Nephron (organoid): ENCODE results near the gene SALL3.

Experiments used
- H3K27ac Mint-ChIP-seq, 3 experiments: 2 replicates each; pipeline ENCODE4 v1.8.0; 2020; ENCODE audit warnings: mixed read lengths in 3 of 3, mild to moderate bottlenecking in 2 of 3, moderate library complexity in 1 of 3
- H3K27me3 Mint-ChIP-seq: 2 replicates; pipeline ENCODE4 v1.8.0; 2021; ENCODE audit warnings: low read depth, mild to moderate bottlenecking, moderate library complexity, mixed read lengths
- H3K36me3 Mint-ChIP-seq: 2 replicates; pipeline ENCODE4 v1.8.0; 2020; ENCODE audit warnings: low read depth, mixed read lengths
- H3K4me1 Mint-ChIP-seq: 2 replicates; pipeline ENCODE4 v1.8.0; 2020; ENCODE audit warnings: mixed read lengths
- H3K4me3 Mint-ChIP-seq, 3 experiments: 2 replicates each; pipeline ENCODE4 v1.8.0; 2020; ENCODE audit warnings: mild to moderate bottlenecking in 3 of 3, mixed read lengths in 3 of 3, moderate library complexity in 2 of 3
- H3K9me3 Mint-ChIP-seq: 2 replicates; pipeline ENCODE4 v1.8.0; 2020; ENCODE audit warnings: mixed read lengths
- CTCF ChIP-seq, 3 experiments: fragments of 200-600 bp; sonication (generic); IDR thresholded peaks; one replicate each; pipeline ENCODE4 v1.5.0; 2021; ENCODE audit warnings: antibody characterized with exemption in 3 of 3; ENCODE audit not compliant: unreplicated experiment in 3 of 3

SALL3 gene

GRCh38 chr18:79013869-79014268 lies 34.3 kb downstream of the SALL3 start:
- Mint-ChIP-seq H3K36me3 (no peaks in the 10 kb centered on the region), H3K27me3 (peaks cover 8% of the 10 kb centered on the region), H3K9me3 (peaks cover 2% of the 10 kb centered on the region), H3K27ac (no peak overlapping the region), H3K4me3 (no peak overlapping the region), H3K4me1 (no peaks in the 10 kb centered on the region)
- TF ChIP-seq CTCF (IDR thresholded peaks at IDR 0.05; ENCODE audit: unreplicated experiment in 3 of 3), result no peak

GRCh38 chr18:79018911-79019310 lies 39.3 kb downstream of the SALL3 start:
- H3K9me3 Mint-ChIP-seq, result no peaks in the 10 kb centered on the region
- H3K4me3 Mint-ChIP-seq, result no peak overlapping the region
- no peaks in the 10 kb centered on the region for H3K36me3 Mint-ChIP-seq
- peaks cover 8% of the 10 kb centered on the region for H3K27me3 Mint-ChIP-seq
- H3K27ac Mint-ChIP-seq, result no peak overlapping the region
- TF ChIP-seq CTCF (IDR thresholded peaks at IDR 0.05; ENCODE audit: unreplicated experiment in 3 of 3), result no peak
- H3K4me1 Mint-ChIP-seq, result no peaks in the 10 kb centered on the region

DNA sequence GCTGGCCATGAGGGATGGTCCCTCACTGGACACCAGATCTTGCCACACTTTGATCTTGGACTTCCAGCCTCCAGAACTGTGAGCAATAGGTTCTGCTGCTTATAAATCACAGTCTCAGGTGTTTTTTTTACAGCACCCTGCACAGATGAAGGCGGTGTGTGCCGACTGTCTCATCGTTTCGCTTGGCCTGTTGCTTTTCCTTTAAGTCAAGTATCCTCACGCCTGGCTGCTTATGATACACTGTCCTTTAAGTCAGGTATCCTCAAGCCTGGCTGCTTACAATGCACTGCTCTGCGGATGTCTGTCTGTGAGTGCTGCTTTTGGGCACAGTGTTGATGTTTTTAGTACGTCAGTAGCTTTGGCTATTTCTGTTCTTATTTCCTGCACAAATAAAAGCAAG lies 40.3 kb downstream of the SALL3 start:
- Mint-ChIP-seq H3K27ac (no peak overlapping the region), H3K27me3 (peaks cover 8% of the 10 kb centered on the region), H3K36me3 (no peaks in the 10 kb centered on the region), H3K4me1 (no peaks in the 10 kb centered on the region), H3K9me3 (no peaks in the 10 kb centered on the region), H3K4me3 (no peak overlapping the region)
- no peak for TF ChIP-seq CTCF (IDR thresholded peaks at IDR 0.05; ENCODE audit: unreplicated experiment in 3 of 3)

DNA sequence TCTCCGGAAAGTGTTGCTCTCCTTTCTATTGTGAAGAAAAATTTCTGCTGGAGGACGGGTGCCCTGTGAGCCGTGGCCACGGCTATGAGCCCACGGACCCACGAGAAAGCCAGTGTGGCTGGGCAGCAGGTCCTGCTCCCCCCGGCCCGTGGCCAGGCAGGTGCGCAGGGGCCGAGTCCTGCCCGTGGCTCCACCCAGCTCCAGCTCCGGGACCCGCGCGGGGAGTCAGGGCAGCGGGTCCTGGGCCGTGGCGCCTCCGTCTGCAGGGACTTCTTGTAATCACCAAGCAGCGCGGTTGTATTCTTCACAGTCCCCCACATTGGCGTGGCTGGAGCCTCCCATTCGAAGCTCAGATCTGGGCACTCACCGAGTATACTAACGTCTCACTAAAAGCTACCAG lies 43.0 kb downstream of the SALL3 start:
- peaks cover 8% of the 10 kb centered on the region for H3K27me3 Mint-ChIP-seq
- no peaks in the 10 kb centered on the region for H3K36me3 Mint-ChIP-seq
- peaks cover 4% of the 10 kb centered on the region for H3K9me3 Mint-ChIP-seq
- no peak overlapping the region for H3K27ac Mint-ChIP-seq
- no peak for TF ChIP-seq CTCF (IDR thresholded peaks at IDR 0.05; ENCODE audit: unreplicated experiment in 3 of 3)
- H3K4me3 Mint-ChIP-seq, result no peak overlapping the region
- H3K4me1 Mint-ChIP-seq, result no peaks in the 10 kb centered on the region

GRCh38 chr18:79026491-79026890 lies 46.9 kb downstream of the SALL3 start:
- no peaks in the 10 kb centered on the region for H3K27me3 Mint-ChIP-seq
- H3K27ac Mint-ChIP-seq, result no peak overlapping the region
- H3K4me3 Mint-ChIP-seq, result no peak overlapping the region
- H3K4me1 Mint-ChIP-seq, result no peaks in the 10 kb centered on the region
- TF ChIP-seq CTCF (IDR thresholded peaks at IDR 0.05; ENCODE audit: unreplicated experiment in 3 of 3), result no peak
- H3K9me3 Mint-ChIP-seq, result peaks cover 26% of the 10 kb centered on the region
- H3K36me3 Mint-ChIP-seq, result no peaks in the 10 kb centered on the region

DNA sequence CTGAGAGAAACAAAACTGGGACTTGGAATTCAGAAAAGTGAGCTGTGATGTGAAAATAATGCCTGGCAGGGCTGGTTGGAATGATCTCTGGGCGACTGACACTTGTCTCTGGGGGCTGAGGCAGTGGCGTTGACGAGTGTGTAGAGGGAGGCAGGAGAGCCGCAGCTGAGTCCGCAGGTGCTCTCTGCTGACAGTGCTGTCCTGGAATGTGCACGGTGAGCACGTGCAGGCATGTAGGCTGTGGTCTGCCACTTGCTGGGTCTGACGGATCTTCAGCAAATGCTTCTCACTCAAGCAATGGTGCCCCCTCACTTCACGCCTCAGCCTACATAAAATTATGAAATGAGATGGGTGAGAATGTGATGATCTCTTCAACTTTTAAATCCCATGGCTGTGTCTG lies 51.1 kb downstream of the SALL3 start:
- Mint-ChIP-seq H3K27me3 (no peaks in the 10 kb centered on the region), H3K27ac (no peak overlapping the region), H3K4me3 (no peak overlapping the region), H3K9me3 (peaks cover 35% of the 10 kb centered on the region), H3K4me1 (no peaks in the 10 kb centered on the region), H3K36me3 (no peaks in the 10 kb centered on the region)
- TF ChIP-seq CTCF (IDR thresholded peaks at IDR 0.05; ENCODE audit: unreplicated experiment in 3 of 3), result no peak
